ENCODE measurements around the gene AKR1C4.
"Not testable (repeated sequence)": the region's sequence is repeated elsewhere in the genome, so short reads cannot be mapped to it uniquely, and the experiment has no call there.

- not testable (repeated sequence) for TF ChIP-seq POLR2A (IDR thresholded peaks at IDR 0.05; ENCODE audit: extremely low read depth, insufficient read length); CTCF (IDR thresholded peaks at IDR 0.05; ENCODE audit: low read depth, low read length); MAX (IDR thresholded peaks at IDR 0.05; ENCODE audit: low read depth, low read length)
Measured at GRCh38 chr10:5210261-5210660, 13.6 kb downstream of the AKR1C4 start.

Measured in NB4 (cell line).